Stomach (tissue), 4 donors: ENCODE results near the gene YEATS4.

ENCODE experiments used
- EP300 ChIP-seq: sonication (generic); formaldehyde crosslinking; IDR thresholded peaks from one replicate; pipeline ENCODE4 v1.6.1; 2017; ENCODE audit warnings: antibody characterized with exemption
- POLR2A ChIP-seq, 4 donors: fragments of 450-650 bp; IDR thresholded peaks; one replicate each; pipeline ENCODE4 v1.6.1; 2016; ENCODE audit warnings: antibody characterized with exemption in 4 of 4, control low read depth in 2 of 4, mild to moderate bottlenecking in 1 of 4, moderate library complexity in 1 of 4
- POLR2AphosphoS5 ChIP-seq, 3 donors: sonication (generic); formaldehyde crosslinking; IDR thresholded peaks; one replicate each; pipeline ENCODE4 v1.6.1; 2016; ENCODE audit warnings: antibody characterized with exemption in 3 of 3
- TF ChIP-seq, protein P1 (sequence below), 7 experiments: fragments of 450-650 bp in 4 of 7; fragments of 200-600 bp in 3 of 7; sonication (generic) in 3 of 7; IDR thresholded peaks; one replicate each; pipeline ENCODE4 v1.5.1; 2016 to 2019; ENCODE audit warnings: antibody characterized with exemption in 7 of 7, control low read depth in 2 of 7, mild to moderate bottlenecking in 1 of 7

GRCh38 chr12:69328426-69328825 lies 31.1 kb upstream of the YEATS4 start:
- TF ChIP-seq, protein P1, sequence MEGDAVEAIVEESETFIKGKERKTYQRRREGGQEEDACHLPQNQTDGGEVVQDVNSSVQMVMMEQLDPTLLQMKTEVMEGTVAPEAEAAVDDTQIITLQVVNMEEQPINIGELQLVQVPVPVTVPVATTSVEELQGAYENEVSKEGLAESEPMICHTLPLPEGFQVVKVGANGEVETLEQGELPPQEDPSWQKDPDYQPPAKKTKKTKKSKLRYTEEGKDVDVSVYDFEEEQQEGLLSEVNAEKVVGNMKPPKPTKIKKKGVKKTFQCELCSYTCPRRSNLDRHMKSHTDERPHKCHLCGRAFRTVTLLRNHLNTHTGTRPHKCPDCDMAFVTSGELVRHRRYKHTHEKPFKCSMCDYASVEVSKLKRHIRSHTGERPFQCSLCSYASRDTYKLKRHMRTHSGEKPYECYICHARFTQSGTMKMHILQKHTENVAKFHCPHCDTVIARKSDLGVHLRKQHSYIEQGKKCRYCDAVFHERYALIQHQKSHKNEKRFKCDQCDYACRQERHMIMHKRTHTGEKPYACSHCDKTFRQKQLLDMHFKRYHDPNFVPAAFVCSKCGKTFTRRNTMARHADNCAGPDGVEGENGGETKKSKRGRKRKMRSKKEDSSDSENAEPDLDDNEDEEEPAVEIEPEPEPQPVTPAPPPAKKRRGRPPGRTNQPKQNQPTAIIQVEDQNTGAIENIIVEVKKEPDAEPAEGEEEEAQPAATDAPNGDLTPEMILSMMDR (IDR thresholded peaks at IDR 0.05), result no peak
- TF ChIP-seq EP300, result no peak
- TF ChIP-seq POLR2AphosphoS5 (IDR thresholded peaks at IDR 0.05), result no peak
- no peak for TF ChIP-seq POLR2A (IDR thresholded peaks at IDR 0.05)
